ENCODE results near the gene SLC2A10.

GRCh38 chr20:46724343-46724959 is 15.0 kb downstream of the SLC2A10 start:
- TF ChIP-seq CTCF (IDR thresholded peaks at IDR 0.05; ENCODE audit: insufficient read depth, low read length, poor library complexity, severe bottlenecking) (no peak), EZH2phosphoT487 (conservative IDR thresholded peaks at IDR 0.05; ENCODE audit: low read length) (no peak)
